Activated CD4-positive, CD25-positive, alpha-beta regulatory T cell treated with anti-CD3 and anti-CD28 coated beads, Interleukin-2, amount 50 U/mL, for 72 hours (primary cell): ENCODE measurements around the gene TARDBP.
"Not testable (repeated sequence)": the region's sequence is repeated elsewhere in the genome, so short reads cannot be mapped to it uniquely, and the experiment has no call there.

ENCODE experiments used
- DNase-seq: peaks from one replicate; pipeline ENCODE4 v3.0.0; 2021

Gene TARDBP

DNA sequence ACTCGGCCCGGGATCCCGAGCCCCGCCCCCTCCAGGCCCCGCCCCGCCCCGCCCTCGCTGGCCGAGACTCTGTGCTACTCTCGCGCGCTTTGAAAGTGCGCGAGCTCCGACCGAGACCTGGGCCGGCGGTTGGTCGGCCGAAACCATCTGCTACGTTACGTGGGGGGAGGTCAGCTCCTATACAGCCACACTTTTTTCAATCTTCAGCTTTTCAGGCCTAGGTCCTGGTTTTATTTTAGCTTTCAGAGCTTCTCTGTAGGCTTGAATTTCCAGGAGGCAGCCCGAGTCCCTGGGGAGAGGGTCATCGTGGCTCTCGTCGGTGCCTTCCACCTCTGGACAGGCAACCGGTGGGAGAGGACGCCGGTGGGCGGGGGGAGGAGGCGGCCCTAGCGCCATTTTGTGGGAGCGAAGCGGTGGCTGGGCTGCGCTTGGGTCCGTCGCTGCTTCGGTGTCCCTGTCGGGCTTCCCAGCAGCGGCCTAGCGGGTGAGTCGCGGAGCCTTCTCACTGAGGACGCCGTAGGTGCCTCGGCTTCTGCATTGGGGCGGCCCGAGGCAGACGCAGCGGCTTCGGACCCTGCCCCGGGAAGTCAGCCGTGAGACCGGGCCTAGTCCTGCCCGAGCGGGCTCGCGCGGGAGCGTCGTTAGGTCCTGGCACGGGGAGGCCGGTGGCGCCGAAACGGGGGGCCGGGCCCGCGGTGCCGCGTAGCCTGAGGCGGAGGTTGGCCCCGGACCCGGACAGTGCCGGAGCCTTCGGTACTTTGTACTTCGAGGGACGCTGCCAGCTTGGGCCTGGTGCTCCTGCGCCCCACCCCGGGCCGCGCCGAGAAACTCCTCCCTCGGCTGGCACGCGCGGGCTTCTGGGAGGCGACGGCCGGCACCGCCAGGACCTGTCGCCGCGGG lies at the start of gene TARDBP:
TSS of gene TARDBP (plus strand) at position 395 of the 900 bp plus-strand sequence. CDS start 1,074 bp downstream, outside the sequence.
- DNase-seq, result peak; percentile 94

DNA sequence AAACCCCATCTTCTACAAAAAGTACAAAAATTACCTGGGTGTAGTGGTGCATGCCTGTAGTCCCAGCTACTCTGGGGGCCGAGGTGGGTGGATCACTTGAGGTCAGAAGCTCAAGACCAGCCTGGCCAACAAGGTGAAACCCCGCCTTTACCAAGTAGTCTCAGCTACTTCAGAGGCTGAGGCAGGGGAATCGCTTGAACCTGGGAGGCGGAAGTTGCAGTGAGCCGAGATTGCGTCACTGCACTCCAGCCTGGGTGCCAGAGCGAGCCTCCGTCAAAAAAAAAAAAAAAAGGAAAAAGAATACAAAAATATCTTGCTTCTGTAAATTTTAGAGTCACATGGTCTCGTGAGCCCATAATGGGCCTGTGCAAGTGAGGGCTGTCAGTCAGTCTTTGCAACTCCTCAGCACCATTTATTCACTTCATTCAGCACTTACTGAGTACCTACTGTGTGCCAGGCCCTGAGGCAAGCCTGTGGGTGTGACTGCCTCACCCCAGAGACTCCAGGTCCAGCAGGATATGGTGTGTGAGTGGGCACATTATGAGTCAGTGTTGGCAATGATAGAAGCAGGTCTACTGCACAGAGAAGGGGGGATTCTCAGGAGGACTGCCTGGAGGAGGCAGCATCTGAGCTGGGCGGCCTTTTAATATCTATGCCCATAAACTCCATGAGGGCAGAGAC lies 46.8 kb upstream of the TARDBP start:
- DNase-seq, result no peak

DNA sequence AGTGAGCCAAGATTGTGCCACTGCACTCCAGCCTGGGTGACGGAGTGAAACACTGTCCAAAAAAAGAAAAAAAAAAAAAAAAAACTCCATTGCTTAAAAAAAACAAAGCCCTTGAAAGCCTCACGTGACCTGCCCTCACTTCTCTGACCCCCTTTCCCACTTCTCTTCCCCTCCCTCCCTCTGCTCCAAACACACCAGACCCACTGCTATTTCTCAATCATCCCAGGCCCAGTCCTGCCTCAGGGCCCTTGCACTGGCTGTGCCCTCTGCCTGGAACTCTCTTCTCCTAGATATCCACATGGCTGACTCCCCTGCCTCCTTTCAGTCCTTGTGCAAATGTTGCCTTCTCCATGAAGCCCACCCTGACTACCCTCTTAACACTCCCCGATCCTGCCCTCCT lies 45.4 kb upstream of the TARDBP start:
- no peak for DNase-seq

DNA sequence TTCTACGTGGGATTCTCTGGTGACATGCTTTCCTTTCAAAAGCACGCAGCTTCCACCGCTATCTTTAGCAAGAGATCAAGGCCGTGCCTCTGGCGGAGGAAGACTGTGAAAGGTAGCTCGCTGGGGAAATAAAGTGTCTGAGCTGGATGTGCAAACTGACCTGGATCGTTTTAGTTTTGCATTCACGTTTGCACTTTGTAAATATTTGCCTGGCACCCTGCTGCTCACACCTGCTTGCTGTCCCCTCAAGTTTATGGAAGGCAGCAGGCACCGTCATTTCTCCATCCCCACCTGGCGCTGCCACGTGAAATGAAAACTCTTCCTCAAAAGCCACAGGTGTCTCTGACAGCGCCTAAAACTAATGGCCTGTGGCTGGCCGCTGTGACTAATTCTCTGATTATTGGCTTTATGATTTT lies 44.0 kb upstream of the TARDBP start:
- no peak for DNase-seq

DNA sequence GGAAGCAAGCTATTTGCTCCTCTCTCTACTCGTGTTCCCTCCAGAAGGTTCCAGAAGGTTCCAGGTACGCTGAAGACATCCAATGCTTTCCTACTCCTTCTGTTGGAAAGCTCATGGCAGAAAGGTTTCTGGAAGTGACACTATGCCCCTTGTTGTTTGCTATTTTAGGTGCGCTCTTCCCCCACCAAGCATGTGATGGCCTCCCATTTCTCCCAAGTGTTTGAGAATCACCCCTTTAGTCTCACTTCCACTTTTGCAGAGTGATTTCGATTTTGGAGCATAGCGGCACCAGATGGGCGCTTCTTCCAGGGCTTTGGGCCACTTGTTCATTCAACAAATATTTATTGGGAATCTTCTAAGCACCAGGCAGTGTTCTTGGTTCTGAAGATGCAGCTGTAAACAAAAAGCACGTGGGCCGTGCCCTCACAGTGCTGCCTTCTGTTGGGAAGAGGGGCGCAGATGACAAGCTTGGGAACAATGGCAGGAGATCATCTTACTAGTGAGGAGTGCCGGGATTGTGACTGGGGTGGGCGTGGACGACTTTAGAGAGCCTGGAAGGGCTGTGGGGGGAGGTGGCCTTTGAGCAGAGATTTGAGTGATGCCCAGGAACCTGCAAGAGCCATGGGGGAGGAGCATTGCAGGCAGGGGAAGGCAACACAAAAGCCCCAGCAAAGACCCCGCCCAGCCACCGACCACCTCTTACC lies 43.0 kb upstream of the TARDBP start:
- no peak for DNase-seq

DNA sequence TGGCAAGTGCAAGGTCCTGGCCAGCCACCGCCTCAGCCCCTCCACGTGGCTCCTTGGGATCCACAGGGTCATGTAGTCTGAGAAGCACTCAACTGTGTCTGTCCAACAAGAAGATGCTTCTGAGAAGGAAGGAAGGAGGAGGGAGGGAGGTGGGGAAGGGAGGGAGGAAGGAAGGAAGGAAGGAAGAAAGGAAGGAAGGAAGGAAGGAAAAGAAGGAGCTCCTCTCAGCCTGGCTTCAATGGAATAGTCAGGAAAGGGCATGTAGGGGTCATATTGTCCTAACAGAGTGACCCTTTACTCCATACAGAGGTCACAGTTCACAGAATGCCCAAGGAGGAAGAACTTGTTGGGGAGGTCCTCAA lies 42.5 kb upstream of the TARDBP start:
- DNase-seq, result no peak

DNA sequence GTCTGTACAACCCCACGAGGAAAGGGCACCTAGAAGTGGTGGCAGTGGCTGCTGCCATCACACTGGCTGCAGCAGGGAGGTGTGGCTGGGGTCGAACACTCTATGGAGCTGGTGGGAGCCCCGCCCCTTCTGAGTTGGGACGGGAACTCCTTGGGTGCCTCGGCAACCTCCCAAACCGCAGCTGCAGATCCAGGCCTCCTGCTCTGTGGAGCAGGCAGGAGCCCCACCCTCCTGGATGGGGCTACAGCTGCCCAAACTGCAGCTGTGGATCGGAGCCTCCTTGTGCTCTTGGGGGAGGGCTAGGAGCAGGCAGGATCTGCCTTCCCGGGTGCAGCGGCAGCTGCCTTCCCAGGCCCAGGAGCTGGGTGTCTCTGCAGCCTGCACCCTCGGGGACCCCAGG lies 38.9 kb upstream of the TARDBP start:
- DNase-seq, result no peak

DNA sequence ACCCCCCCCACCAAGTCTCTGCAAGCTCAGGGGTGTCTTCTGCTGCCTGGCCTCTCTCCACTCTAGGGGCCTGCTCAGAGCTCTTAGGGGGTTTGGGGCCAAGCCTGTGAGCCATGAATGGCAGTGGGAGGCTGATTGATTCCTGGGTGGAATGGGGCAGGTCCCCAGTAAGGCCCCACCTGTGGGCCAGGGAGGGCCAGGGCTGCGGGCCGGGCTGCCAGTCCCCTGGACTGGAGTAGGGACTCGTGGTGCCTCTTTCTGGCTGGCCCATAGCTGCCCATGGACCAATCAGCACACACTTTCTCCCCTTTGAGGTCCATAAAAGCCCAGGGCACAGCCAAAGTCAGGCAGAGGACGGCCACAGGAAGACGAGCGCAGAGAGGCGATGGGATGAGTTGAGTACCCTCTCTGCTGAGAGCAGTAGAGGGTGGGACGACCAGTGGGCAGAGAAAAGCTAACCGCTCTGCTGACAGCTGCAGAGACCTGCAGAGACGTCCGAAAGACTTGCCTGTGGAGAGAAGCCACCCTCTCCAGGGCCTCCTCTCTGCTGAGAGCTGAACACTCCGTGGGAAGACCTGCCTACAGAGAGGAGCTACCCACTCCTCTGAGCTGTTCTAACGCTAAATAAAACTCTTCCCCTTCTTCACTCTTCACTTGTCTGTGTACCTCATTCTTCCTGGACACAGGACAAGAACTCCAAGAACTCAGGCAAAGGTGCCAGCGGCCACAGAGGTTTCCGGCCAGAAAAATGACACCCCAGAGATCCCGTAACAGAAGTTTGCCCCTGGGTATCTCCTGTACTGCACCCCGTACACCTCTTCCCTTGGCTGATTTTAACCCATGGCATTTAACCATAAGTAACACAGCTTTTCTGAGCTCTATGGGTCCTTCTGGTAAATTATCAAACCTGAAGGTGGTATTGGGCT lies 38.2 kb upstream of the TARDBP start:
- DNase-seq, result no peak

DNA sequence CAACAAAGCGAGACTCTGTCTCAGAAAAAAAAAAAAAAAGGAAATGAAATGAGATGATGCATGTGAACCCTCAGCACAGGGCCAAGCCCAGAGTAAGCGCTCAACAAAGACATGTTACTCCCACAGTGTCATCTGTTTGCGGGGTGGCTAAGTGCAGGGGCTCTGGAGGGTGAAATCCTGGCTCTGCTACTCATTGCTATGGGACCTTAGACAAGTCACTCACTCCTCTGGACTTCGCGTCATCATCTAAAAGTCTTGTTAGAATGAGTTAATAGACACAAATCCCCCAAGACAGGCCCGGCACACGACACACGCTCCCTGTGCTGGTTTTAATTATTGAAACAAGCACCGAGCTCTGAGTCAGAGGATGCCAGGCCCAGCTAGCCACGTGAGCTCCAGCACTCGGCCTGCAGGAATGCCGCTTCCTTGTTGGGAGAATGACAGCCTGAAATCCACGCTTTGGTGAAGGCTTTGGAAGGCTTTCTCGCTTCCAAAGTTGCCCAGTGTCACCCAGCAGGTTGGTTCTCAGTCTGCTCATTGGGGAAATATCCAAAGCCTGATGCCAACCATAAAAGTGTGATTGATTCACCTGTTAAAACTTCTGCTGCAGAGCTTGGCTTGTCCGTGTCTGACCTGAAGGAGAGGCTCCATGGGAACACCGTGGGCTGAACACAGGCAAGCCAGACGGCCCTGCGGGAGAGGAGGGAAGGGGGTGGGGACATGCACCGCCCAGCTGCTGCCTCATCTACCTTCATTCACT lies 36.7 kb upstream of the TARDBP start:
- no peak for DNase-seq

DNA sequence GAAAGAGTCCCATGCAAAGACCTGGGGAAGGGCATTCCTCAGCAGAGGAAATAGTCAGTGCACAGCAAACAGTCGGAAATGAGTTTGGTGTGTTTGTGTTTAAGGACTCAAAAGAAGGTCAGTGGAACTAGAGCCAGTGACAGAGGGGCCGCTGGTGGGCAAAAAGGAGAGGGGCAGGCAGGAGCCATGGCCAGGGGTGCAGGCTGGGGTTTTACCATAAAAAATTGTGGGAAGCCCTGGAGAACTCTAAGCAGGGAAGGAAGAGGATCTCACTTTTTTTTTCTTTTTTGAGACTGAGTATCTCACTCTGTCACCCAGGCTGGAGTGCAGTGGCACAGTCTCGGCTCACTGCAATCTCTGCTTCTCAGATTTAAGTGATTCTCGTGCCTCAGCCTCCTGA lies 33.7 kb upstream of the TARDBP start:
- DNase-seq, result no peak

DNA sequence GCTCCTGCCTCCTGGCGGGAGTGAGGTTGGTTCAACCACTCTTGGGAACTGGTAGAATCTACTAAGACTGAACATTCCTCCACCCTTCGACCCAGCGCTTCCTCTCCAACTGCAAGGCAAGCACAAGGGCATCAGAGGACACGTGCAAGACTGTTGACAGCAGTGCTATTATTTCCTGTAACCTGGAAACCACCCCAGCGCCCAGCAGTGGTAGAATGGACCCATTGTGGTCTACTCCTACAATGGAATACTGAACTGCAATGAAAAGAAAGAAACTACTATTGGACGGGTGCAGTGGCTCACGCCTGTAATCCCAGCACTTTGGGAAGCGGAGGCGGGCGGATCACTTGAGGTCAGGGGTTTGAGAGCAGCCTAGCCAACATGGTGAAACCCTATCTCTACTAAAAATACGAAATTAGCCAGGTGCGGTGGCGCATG lies 33.0 kb upstream of the TARDBP start:
- no peak for DNase-seq

DNA sequence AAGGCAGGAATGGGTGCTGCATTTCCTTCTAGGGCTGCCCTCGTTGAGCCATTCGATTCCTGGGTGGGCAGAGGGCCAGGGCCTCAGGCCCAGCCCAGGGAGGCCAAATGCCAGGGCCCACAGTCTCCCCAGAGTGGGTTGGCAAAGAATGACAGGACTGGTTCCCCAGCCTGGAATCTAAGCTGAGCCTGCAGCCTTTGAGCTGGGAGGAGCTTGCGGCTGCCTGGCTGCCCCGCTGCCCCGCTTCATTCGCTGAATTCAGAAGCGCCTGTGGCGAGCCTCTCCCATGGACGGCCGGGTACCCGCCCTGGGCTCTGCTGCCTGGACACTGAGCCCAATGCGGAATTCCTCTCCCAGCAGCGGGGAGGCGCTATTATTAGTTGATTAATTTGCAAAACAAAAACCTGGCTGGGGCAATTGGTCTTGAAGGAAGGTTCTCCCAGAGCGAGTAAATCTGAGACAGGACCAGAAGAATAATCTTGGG lies 32.3 kb upstream of the TARDBP start:
- DNase-seq, result no peak

DNA sequence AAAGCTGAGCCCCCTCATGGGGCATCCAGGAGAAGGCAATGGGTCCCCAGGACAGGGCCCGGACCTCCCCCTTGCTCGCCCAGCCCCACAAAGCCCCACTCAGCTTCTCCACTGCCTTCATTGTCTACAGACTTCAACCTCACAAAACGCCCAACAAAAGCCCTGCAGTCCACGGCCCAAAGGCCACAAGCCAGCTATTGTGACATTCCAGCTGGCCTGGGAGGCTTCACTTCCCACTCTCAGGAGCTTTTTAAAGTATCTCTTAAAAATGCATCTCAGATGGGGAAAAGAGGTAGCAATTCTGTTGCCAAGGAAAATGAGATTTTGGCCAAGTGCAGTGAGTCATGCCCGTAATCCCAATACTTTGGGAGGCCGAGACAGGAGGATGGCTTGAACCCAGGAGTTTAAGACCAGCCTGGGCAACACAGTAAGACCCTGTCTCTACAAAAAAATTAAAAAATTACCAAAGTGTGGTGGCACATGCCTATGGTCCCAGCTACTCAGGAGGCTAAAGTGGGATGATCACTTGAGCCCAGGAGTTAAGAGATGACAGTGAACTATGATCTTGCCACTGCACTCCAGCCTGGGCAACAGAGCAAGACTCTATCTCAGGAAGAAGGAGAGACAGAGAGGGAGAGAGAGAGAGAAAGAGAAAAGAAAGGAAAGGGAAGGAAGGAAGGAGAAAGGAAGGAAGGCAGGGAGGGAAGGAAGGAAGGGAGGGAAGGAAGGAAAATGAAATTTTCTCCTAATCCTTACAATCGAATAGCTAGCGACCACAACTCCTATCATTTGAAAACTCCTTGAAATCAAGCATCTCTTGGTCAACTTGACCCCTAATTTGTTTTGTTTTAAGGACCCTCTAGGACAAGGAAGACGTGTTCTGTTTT lies 31.4 kb upstream of the TARDBP start:
- no peak for DNase-seq

DNA sequence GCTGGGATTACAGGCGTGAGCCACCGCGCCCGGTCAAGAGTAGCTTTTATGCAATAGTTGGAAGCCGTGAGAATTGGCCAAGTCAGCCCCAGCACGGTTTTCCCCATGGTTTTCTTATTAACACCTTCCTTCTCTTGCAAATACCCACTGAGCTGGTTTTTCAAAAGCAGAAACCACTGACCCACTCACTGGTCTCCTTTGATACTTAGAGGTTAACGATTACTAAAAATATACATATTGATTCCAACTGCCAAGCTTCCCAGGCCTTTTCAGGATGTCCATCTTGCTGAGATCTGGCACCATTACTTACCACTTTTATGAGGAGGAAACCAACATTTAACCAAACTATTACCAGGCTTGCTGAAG lies 25.9 kb upstream of the TARDBP start:
- no peak for DNase-seq

DNA sequence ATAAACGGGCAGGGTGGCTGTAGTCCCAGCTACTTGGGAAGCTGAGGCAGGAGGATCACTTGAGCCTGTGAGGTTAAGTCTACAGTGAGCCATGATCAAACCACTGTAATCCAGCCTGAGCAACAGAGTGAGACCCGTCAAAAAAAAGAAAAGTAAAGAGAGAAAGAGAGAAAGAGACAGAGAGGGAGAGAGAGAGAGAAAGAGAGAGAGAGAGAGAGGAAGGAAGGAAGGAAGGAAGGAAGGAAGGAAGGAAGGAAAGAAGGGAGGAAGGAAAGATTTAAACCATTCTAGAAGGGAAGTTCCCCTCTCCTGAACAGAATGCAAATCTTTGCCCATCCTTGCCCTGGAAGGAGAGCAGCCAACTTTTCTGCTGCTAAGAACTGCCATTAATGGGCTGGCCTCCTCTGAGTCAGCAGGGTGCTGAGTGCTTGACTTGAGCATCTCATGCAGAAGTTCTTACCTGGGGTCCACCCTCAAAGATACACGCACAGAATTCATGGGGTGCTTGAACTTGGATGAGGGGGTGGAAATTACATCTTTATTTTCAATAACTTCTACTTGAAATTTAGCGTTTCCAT lies 24.5 kb upstream of the TARDBP start:
- DNase-seq, result no peak

DNA sequence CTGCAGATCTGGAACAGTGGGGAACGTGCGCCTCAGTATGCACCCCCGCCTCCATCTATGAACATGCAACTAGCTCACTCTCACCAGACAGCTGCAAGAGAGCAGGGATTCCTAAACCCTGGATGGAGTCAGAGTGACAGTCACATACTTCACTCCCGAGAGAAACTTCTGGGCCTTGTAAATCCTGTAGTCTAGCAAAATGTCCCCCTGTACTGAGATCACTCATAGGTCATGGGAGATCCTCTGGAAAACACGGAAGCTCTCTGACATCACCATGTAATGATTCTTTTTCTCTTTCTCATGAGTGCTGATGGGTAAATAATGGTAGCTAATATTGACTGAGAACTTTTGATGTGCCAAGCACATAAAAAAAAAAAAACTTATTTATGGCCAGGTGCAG lies 23.4 kb upstream of the TARDBP start:
- DNase-seq, result no peak

DNA sequence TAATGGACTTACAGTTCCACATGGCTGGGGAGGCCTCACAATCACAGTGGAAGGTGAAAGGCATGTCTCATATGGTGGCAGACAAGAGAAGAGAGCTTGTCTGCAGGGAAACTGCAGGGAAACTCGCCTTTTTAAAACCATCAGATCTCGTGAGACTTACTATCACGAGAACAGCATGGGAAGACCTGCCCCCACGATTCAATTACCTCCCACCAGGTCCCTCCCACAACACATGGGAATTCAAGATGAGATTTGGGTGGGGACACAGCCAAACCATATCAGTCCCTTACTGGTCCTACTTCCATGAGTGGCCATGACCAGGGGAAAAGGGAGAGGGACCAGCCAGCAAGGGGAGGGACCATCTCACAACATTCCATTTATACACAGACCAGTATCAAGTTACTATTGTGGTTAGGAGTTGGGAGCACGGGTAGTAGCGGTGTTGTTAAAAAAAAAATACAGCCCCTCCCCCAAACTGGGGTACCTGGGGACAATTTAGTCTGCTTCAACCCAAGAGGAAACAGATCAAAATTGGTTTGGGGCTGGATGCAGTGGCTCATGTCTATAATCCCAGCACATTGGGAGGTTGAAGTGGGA lies 22.4 kb upstream of the TARDBP start:
- DNase-seq, result not testable (repeated sequence)

DNA sequence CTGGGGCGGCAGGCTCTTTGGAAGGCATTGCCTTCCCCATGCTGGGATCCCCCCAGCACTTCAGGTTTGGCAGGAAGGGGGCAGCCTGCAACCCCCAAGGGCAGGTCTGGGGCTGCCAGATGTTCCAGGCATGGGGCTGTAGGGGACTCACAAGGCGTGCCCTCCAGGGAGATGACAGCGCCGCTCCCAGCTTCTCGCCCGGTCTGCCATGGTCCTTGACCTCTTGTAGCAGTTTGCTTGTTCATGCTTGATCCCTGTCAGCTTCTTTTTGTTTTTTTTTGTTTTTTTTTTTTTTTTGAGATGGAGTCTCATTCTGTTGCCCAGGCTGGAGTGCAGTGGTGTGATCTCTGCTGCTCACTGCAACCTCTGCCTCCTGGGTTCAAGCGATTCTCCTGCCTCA lies 21.6 kb upstream of the TARDBP start:
- DNase-seq, result no peak

DNA sequence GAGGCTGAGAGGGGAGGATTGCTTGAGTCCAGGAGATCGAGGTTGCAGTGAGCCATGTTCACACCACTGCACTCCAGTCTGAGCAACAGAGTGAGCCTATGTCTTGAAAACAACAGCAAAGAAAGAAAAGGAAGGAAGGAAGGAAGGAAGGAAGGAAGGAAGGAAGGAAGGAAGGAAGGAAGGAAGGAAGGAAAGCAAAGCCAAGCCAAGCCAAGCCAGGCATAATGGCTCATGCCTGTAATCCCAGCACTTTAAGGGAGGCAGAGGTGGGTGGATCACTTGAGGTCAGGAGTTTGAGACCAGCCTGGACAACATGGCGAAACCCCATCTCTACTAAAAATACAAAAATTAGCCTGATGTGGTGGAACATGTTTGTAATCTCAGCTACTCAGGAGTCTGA lies 20.4 kb upstream of the TARDBP start:
- not testable (repeated sequence) for DNase-seq

DNA sequence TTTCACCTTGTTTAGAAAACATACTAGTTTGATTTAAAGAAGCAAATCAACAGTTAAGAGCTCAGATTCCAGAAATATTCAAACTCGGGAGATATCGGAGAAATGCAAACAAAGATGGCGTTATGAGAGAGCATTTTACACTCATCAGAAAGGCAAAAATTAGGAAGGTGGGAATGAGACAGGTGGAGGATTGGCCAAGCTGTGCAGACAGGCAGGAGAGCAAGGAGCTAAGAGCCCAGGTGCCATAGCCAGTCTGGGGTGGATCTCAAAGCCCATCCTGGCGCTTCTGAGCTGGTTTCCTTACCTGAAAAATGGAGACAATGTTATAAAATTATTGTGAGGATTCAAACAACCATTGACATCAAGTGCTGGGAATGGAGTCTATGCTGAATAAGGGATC lies 19.6 kb upstream of the TARDBP start:
- DNase-seq, result no peak
